Mucosa of descending colon (tissue), 3 donors: ENCODE data around the gene CHRM5. TPM values are rescaled to one million over a fixed set of nuclear protein-coding genes. Genes with fewer than 3 reads are reported as not detected.
"Not testable (repeated sequence)": the region's sequence is repeated elsewhere in the genome, so short reads cannot be mapped to it uniquely, and the experiment has no call there.

Experiments
- ATAC-seq: fragments of 200-7000 bp; cut with Tn5 transposase; one replicate; pipeline ENCODE4 v1.9.1; 2020; ENCODE audit warnings: mild to moderate bottlenecking, moderate library complexity
- DNase-seq, 3 donors: peaks; one replicate each; pipeline ENCODE4 v3.0.0-alpha.2; 2020
- H3K36me3 ChIP-seq: fragments of 200-600 bp; one replicate; pipeline ENCODE4 v1.8.0; 2021; ENCODE audit warnings: low read depth, mild to moderate bottlenecking
- H3K4me1 ChIP-seq: fragments of 200-600 bp; one replicate; pipeline ENCODE4 v1.8.0; 2021; ENCODE audit warnings: low read depth, mild to moderate bottlenecking
- H3K4me3 ChIP-seq: fragments of 200-600 bp; one replicate; pipeline ENCODE4 v1.8.0; 2021; ENCODE audit warnings: mild to moderate bottlenecking
- H3K9me3 ChIP-seq: fragments of 200-600 bp; one replicate; pipeline ENCODE4 v1.8.0; 2021; ENCODE audit warnings: mild to moderate bottlenecking
- intact Hi-C, 2 donors: fragments of 100-400 bp; cut with DNase I in 1 of 2; cut with micrococcal nuclease in 1 of 2; formaldehyde crosslinking; loops; one replicate each; pipeline versions ENCODE4 v1.11.0 to v1.11.1; 2022; cut with DNase I, micrococcal nuclease
- total RNA-seq, 3 donors: library from RNA; stranded (reverse); fragmentation: NEBNext Ultra II Directional in 2 of 3; extraction: Animal tissue kit (Norgen Biotek cat#: 25700) in 2 of 3; gene quantifications; one replicate each; pipeline versions ENCODE4 v1.2.1 to v1.2.4, GENCODE V29; 2021 to 2023
- TF ChIP-seq, protein P1 (sequence below): fragments of 200-600 bp; IDR thresholded peaks from one replicate; pipeline ENCODE4 v1.8.0; 2022; ENCODE audit warnings: antibody characterized with exemption, mild to moderate bottlenecking
- donor health status: DM: no; HTN: no; CAD: no; lungs with moderate emphysema.
- donor health status: DM: no; HTN: no; CAD: no.
- donor health status: DM: no; HTN: yes; CAD: no.

The CHRM5 gene
- total RNA-seq, 3 donors from 2014 or later, result not detected

DNA sequence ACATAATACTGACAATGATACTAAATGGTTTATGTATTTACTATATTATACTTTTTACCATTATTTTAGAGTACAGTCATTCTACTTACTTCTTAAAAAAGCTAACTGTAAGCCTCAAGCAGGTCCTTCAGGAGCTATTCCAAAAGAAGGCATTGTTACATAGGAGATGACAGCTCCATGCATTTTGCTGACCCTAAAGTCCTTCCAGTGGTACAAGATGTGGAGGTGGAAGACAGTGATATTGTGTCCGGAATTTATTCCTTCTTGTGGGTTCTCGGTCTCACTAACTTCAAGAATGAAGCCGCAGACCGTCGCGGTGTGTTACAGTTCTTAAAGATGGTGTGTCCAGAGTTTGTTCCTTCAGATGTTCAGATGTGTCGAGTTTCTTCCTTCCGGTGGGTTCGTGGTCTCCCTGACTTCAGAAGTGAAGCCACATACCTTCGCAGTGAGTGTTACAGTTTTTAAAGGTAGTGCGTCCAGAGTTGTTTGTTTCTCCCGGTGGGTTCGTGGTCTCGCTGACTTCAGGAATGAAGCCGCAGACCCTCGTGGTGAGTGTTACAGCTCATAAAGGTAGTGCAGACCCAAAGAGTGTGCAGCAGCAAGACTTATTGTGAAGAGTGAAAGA, 49.8 kb downstream of the CHRM5 start:
- TF ChIP-seq, protein P1, sequence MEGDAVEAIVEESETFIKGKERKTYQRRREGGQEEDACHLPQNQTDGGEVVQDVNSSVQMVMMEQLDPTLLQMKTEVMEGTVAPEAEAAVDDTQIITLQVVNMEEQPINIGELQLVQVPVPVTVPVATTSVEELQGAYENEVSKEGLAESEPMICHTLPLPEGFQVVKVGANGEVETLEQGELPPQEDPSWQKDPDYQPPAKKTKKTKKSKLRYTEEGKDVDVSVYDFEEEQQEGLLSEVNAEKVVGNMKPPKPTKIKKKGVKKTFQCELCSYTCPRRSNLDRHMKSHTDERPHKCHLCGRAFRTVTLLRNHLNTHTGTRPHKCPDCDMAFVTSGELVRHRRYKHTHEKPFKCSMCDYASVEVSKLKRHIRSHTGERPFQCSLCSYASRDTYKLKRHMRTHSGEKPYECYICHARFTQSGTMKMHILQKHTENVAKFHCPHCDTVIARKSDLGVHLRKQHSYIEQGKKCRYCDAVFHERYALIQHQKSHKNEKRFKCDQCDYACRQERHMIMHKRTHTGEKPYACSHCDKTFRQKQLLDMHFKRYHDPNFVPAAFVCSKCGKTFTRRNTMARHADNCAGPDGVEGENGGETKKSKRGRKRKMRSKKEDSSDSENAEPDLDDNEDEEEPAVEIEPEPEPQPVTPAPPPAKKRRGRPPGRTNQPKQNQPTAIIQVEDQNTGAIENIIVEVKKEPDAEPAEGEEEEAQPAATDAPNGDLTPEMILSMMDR, result no peak
- H3K9me3 ChIP-seq, result no peaks in the 10 kb centered on the region
- no peak overlapping the region for H3K4me3 ChIP-seq
- no peaks in the 10 kb centered on the region for H3K36me3 ChIP-seq
- DNase-seq, result peak in 1 of 3 donors; percentile 7
- no peak for ATAC-seq
- intact Hi-C loops, result no loop called here
- no peaks in the 10 kb centered on the region for H3K4me1 ChIP-seq

DNA sequence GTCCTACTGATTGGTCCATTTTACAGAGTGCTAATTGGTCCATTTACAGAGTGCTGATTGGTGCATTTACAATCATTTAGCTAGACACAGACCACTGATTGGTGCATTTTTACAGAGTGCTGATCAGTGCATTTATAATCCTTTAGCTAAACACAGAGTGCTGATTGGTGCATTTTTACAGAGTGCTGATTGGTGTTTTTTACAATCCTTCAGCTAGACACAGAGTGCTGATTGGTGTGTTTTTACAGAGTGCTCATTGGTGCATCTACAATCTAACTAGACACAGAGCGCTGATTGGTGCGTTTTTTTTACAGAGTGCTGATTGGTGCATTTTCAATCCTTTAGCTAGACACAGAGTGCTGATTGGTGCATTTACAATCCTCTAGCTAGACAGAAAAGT, 50.4 kb downstream of the CHRM5 start:
- intact Hi-C loops, H3K4me3 ChIP-seq, DNase-seq, ATAC-seq, H3K4me1 ChIP-seq, H3K36me3 ChIP-seq, H3K9me3 ChIP-seq: not testable (repeated sequence)

DNA sequence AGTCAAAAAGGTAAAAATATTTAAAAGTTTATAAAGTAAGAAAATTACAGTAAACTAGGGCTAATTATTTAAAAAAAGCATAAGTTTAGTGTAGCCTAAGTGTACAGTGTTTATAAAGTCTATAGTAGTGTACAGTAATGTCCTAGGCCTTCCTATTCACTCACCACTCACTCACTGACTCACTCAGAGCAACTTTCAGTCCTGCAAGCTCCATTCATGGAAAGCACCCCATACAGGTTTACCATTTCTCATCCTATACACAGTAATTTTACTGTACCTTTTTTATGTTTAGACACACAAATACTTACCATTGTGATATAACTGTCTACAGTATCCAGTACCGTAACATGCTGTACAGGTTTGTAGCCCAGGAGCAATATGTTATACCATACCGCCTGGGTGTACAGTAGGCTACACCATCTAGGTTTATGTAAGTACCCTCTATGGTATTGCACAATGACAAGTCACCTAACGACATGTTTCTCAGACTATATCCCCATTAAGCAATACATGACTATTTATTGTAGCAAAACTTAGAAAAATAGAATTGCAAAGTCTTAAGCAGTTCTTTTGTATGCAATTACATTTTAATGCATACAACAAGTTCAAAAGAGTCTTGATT, 51.2 kb downstream of the CHRM5 start:
- Histone ChIP-seq H3K4me3 (no peak overlapping the region), H3K4me1 (no peaks in the 10 kb centered on the region), H3K36me3 (no peaks in the 10 kb centered on the region), H3K9me3 (no peaks in the 10 kb centered on the region)
- TF ChIP-seq, protein P1, result no peak
- intact Hi-C loops, result no loop called here
- DNase-seq (no peak), ATAC-seq (no peak)

DNA sequence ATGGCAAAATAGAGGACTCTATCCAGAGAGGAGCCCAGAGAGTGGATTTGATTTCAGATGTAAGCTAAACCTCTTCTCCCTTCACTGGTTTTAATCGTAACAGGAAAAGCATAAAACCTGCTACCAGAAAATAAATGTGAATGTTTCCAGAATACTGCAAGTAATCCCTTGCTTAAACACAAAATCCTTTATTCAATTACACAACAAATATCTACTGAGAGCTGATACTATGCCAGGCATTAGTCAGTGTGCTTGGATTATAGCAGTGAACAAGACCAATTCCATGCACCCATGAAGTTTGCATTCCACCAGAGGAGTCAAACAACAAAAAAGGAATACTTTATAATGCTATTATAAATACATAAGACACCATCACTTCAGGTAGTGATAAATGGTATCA, 55.6 kb downstream of the CHRM5 start:
- intact Hi-C loops, result no loop called here
- TF ChIP-seq, protein P1, result no peak
- Histone ChIP-seq H3K36me3 (no peaks in the 10 kb centered on the region), H3K4me1 (no peaks in the 10 kb centered on the region), H3K9me3 (no peaks in the 10 kb centered on the region), H3K4me3 (no peak overlapping the region)
- ATAC-seq, result no peak
- no peak for DNase-seq

DNA sequence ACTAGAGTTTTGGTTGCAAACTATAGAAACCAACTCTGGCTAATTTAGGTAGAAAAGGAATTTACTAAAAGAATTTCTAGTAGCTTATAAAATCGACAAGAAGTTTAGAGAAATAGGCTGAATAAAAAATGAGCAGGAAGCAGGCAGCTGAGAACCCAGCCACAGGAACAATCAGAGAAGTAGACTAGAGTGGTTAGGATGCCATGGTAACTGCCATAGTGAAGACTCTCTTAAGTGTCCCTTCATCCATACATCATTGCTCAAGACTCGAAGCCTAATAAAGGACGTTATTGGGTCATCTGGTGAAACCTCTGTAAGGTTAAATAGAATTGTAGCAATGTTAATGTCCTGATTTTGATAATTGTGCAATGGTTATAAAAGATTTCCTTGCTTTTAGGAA, 57.0 kb downstream of the CHRM5 start:
- no peak for ATAC-seq
- TF ChIP-seq, protein P1, result no peak
- Histone ChIP-seq H3K4me3 (no peak overlapping the region), H3K36me3 (no peaks in the 10 kb centered on the region), H3K4me1 (no peaks in the 10 kb centered on the region), H3K9me3 (no peaks in the 10 kb centered on the region)
- intact Hi-C loops, result no loop called here
- no peak for DNase-seq

DNA sequence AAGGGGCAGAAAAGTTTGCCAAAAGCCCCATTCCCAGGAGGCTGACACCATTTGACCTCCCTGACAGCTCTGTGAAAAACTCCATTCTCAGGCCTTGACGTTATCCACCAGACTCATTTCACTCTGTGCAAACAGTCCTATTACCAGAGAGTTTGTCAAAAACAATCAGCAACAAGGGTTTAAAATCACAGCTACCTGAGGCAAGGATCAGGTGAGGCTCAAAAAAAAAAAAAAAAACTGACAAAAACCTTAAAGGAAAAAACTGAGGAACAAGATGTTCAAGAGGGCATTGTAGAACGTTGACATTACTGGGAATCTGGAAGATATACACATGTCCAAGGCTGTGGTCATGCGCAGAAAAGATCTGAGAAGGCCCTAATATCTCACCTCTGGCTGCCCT, 59.3 kb downstream of the CHRM5 start:
- no peak for ATAC-seq
- intact Hi-C loops, result no loop called here
- no peaks in the 10 kb centered on the region for H3K36me3 ChIP-seq
- no peak for DNase-seq
- H3K9me3 ChIP-seq, result no peaks in the 10 kb centered on the region
- TF ChIP-seq, protein P1, result no peak
- H3K4me3 ChIP-seq, result no peak overlapping the region
- H3K4me1 ChIP-seq, result no peaks in the 10 kb centered on the region
